IPS-18c (cell line): ENCODE data around the gene CPLANE2.
"Not testable (repeated sequence)": the region's sequence is repeated elsewhere in the genome, so short reads cannot be mapped to it uniquely, and the experiment has no call there.

ENCODE experiments used
- H3K4me3 ChIP-seq: 2 replicates; pipeline ENCODE4 v1.7.0; 2013; ENCODE audit warnings: low read depth, mild to moderate bottlenecking, low read length, moderate library complexity; ENCODE audit not compliant: insufficient read depth
- H3K9me3 ChIP-seq: one replicate; pipeline ENCODE4 v1.6.1; 2013; ENCODE audit warnings: mild to moderate bottlenecking, low read length, moderate library complexity; ENCODE audit not compliant: control insufficient read depth, insufficient read depth

The CPLANE2 gene

DNA sequence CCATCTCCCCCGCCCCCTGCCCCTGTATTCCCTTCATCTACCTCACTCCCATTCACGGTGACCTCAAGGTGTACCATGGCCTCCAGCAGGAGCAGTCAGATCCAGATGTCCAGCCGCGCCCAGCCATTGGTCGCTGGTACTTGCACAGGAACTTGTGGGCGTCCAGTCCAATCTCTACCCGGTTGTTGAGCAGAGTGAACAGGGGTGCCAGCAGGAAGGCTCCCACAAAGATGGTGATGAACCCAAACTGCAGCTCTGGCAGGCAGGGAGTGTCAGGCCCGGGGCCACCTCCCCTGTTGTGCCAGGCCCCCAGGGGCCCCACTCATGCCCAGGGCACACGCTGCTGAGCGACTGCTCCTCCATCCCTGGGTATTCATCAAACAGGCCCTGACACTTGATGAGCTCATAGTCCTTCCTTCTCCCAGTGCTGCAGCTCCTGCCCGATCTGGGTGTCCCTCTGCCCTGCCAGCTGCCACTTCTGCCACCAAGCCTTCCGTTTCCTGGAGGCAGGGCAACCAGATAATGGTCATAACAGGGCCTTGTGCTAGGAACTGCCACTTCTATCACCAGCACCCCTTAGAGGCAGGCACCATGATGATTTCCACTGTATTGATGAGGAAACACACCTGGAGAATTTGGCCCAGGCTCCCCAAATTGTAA lies 18.8 kb downstream of the CPLANE2 start:
- H3K4me3 ChIP-seq, result no peak overlapping the region
- H3K9me3 ChIP-seq, result no peaks in the 10 kb centered on the region

DNA sequence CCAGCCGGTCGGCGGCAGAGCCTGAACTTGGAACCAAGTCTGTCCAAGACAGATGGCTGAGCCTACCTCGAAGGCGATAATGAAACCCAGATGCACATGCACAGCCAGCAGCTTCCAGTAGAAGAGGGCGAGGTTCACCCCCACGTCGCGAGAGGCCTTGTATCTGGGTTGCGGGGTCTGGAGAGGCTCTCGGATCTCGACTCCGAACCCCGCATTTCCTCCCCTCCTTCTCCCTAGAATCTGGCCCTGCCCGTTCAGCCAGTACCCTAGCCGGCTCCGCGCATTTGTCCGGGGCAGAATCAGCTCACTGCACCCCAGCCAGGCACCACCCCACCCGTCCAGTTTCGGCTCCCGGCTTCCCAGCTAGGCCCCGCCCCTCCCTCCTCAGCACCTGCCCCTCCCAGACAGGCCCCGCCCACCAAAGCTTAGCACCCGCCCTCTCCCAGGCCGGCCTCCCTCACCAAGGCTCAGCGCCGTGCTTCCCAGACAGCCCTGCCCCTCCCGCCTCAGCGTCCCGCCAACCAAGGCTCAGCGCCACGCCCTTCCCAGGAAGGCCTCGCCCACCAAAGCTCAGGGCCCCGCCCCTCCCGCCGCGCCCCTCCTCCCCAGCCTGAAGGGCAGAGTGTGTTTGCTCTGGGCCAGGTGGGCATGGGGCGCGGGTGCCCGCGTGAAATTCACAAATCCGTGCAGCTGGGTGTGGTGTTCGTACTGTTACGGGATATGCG lies 19.8 kb downstream of the CPLANE2 start:
- Histone ChIP-seq H3K9me3 (no peaks in the 10 kb centered on the region), H3K4me3 (peak overlapping the region; percentile 46)

DNA sequence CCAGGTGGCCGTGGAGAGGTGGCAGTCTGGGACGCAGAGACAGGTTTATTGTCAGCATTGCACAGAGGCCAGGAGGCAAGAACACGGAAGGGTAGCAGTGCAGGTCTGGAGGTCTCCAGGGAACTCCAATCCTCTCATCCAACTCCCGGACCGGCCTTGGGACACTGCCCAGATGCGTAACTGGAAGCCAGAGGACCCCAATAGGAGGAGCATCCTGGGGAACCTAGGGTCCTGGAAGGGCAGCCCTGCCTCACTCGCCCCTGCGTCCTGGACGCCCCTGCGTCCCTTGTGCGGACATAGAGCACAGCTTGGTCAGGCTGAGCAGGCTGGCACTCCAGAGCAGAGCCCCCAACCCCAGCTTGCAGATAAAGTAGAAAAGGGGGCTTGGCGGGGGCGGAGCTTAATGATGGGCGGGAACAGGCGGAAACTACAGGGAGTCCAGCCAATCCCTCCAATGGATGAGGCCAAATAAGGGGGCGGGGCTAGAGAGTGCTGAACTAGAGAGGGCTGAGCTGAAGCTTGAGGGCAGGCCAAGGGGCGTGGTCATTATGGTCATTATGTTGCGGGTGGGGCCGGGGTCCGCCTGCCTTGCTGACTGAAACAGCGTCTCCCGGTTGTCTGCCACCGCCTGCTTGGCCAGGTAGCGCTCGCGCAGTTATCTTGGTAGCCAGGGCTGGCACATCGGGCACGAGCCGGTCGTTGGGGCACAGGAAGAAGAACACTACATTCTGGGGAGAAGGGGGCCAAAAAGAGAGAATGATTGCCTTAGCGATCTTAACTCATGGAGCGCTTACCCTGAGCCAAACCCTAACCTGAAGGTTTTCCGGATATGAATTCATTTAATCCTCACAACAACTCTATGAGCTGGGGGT lies 20.9 kb downstream of the CPLANE2 start:
- Histone ChIP-seq H3K4me3 (peak overlapping the region; percentile 46; the same call in 1 of the 2 replicates), H3K9me3 (no peaks in the 10 kb centered on the region)

DNA sequence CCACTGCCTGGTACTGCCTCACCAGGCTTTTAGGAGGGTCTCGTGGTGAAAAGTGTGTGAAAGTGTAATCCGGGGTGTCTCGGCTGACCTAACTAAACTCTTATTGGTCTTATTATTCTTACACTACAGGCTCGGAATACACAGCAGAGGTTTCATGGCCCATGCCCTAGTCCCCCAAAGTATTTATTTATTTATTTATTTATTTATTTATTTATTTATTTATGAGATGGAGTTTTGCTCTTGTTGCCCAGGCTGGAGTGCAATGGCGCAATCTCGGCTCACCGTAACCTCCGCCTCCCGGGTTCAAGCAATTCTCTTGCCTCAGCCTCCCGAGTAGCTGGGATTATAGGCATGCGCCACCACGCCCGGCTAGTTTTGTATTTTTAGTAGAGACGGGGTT lies 21.7 kb downstream of the CPLANE2 start:
- H3K9me3 ChIP-seq, H3K4me3 ChIP-seq: not testable (repeated sequence)

DNA sequence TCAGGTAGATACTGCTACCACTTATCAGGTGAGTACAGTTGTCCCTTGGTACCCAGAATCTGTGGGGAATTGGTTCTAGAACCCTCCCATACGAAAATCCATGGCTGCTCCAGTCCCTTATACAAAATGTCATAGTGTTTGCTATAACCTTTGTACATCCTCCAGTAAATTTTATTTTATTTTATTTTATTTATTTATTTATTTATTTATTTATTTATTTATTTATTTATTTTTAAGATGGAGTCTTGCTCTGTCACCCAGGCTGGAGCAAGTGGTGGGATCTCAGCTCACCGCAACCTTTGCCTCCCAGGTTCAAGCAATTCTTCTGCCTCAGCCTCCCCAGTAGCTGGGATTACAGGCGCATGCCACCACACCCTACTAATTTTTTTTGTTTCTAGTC lies 23.4 kb downstream of the CPLANE2 start:
- H3K4me3 ChIP-seq, H3K9me3 ChIP-seq: not testable (repeated sequence)

DNA sequence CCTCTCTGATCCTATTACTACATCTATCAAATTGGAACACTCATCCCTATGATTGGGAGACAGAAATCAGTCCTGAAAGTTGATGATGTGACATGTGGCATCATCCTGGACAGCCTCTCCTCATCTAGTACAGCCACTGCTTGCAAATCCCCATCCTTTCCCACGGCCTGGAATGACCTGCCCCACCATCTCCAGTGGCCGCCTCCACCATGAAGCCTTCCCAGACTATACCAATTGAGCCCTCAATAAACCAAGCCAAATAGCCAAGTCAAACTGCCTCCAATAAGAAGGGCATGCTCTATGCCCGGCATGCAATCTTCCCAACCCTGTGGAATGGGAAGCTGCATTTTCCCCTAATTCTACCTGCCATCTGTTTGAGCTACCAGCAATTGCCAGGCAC lies 24.0 kb downstream of the CPLANE2 start:
- Histone ChIP-seq H3K9me3 (no peaks in the 10 kb centered on the region), H3K4me3 (0 out of 2 replicates have a peak overlapping the region, but pooled peaks have one; percentile 31)

DNA sequence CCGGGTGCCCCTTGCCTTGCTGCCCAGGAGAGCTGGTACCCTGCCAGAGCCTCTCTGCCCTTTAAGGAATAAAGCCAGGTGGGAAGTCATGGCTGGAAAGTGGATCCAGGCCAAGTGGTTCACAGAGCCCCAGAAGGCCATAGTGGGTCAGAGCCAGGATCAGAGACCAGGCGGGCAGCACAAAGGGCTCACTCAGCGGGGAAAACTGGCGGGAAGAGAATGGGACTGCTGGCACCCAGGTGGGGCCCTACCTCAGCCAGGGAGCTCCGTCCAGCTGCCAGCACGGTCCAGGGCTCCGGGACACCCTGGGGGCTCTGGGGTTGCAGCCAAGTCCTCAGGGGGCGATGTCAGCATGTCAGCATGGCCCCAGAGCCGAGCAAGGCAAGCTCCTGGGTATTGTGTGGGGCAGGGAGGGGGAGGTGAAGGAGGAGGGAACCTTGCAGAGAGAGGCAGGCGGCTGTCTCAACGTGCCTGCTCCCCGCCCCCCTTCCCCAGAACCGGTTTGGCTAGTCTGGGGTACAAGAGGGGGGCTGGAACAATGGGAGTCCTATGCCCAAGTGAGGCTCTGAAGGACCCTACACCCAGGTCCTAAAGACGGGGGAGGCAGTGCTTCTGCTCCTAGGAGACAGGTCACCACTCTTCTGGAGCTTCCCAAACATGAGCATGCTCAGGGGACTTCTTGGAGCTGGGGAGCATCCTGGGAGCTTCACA lies 24.6 kb downstream of the CPLANE2 start, which contains the start of gene ARHGEF19:
Gene ARHGEF19, minus strand, starts transcription at position 402 of the 711 bp plus-strand sequence. CDS start 3,598 bp downstream, outside the sequence.
- Histone ChIP-seq H3K4me3 (peak within 1 kb of the TSS; percentile 52), H3K9me3 (no peaks in the 10 kb centered on the region)

DNA sequence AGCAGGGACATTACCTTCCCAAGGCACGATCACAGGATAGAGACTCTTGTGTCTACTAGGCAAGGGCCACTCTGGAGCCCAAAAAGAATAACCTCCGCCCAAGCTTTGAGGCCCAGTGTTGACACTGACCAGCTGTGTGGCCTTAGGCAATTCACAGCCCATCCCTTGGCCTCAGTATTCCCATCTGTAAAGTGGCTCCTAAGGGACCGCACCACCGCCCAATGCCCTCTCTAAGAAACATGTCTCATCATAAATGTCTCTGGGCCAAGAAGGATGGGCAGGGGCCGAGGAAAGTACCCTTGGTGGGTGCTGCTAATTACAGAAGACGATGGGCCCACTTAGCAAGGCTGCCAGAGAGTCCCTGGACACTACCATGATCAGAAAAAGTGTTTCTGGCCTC lies 25.2 kb downstream of the CPLANE2 start:
- Histone ChIP-seq H3K9me3 (no peaks in the 10 kb centered on the region), H3K4me3 (peak overlapping the region; percentile 52)

DNA sequence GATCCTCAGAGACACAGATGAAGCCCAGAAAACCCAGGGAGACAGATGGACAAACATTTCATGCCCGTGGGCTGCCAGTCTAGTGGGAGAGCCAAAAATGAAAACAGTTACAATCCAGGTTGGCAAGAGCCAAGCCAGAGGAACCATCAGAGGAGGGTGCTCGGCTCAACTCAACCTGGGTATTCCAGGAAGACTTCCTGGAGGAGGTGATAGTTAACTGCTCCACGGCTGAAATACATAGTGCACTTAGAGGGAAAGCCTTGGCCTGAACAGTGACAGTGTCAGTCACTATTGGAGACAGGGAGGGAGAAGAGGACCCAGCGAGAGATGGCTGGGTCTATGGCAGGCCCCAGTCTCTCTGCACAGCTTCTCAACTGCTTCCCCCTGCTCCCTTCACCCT lies 26.4 kb downstream of the CPLANE2 start:
- Histone ChIP-seq H3K9me3 (no peaks in the 10 kb centered on the region), H3K4me3 (no peak overlapping the region)

DNA sequence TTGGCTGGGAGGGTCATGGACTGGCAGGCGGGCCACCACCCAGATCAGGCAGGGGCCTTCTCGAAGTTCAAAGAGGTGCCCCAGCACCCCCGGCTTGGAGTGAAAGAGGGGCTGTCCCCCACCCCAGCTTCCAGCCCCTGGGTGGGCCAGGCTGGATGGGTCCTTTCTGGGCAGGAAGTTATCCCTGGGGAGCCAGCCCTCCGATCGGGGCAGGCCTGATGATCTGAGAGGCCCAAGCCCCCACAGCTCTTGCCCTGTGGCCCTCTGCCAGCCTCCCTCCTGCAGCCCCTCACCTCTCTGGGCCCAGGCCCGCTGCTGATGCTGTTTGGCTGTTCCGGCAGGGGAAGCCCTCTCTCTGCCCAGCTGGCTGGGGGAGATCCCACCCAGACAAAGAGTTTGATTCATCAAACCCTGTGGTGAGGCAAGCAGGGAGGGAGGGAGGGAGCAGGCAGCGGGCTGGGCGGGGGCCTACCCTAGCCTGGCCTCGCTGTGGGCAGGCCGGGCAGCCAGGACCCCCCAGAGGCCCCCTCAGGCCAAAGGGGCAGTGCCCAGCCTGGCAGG lies 27.1 kb downstream of the CPLANE2 start:
- Histone ChIP-seq H3K9me3 (no peaks in the 10 kb centered on the region), H3K4me3 (no peak overlapping the region)

DNA sequence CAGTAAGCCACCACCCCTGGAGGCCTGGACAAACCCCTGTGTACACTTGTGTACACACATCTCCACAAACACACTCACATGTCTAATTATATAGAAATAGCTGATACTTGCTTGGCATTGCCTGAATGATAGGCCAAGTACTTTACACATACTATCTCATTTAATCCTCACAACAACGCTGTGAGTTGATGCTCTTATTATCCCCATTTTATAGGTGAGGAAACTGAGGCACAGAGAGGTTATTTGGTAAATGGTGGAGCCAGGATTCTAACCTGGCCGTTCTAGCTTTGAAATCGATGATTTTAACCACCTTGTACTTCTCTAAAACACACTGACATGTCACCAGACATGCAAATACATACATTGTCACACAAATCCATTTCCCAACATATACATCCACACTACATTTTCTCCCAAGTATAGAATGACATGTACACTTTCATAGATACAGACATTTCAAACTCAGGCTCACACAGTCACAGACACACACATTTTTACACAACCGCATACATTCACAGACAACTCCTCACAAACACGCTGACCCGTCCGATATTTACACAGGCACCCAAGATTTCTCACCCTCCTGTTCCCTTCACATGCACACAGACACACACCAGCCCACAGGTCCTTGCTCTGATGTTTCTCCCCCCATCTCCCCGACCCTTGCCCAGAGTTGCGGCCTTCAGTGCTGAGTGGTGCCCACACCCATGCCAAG lies 27.7 kb downstream of the CPLANE2 start:
- Histone ChIP-seq H3K9me3 (no peaks in the 10 kb centered on the region), H3K4me3 (no peak overlapping the region)

DNA sequence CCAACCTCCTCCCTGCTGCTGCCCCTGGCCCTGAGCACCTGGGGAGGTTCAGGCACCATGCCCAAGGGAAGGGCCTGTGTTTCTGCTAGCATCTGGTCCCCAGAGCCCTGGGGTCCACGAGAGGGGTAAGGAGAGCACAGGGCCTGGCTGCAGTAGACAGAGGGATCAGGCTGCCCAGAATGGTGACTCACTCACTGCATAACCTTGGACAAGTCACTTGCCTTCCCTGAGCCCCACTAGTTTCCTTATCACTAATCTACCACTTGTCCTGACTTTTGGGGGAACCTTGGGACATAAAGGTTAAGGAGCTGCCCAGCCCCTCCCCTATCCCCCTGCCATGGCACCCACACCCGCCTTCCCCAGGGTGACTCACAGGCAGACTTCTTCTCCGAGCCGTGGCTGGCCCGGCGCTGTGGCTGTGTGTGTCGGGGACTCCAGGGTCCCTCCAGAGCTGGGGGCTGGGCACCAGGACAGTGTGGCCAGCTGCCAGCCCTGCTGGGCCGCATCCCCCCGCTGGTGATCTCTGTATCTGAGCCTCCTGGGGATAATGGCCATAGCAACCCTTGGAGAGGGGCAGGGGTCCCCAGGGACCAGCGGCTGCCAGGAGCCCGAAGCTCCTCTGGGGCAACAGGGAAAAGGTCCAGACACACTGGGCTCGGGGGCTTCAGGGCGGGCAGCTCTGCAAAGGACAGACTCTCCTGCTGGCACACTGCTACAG lies 28.6 kb downstream of the CPLANE2 start:
- no peak overlapping the region for H3K4me3 ChIP-seq
- no peaks in the 10 kb centered on the region for H3K9me3 ChIP-seq

DNA sequence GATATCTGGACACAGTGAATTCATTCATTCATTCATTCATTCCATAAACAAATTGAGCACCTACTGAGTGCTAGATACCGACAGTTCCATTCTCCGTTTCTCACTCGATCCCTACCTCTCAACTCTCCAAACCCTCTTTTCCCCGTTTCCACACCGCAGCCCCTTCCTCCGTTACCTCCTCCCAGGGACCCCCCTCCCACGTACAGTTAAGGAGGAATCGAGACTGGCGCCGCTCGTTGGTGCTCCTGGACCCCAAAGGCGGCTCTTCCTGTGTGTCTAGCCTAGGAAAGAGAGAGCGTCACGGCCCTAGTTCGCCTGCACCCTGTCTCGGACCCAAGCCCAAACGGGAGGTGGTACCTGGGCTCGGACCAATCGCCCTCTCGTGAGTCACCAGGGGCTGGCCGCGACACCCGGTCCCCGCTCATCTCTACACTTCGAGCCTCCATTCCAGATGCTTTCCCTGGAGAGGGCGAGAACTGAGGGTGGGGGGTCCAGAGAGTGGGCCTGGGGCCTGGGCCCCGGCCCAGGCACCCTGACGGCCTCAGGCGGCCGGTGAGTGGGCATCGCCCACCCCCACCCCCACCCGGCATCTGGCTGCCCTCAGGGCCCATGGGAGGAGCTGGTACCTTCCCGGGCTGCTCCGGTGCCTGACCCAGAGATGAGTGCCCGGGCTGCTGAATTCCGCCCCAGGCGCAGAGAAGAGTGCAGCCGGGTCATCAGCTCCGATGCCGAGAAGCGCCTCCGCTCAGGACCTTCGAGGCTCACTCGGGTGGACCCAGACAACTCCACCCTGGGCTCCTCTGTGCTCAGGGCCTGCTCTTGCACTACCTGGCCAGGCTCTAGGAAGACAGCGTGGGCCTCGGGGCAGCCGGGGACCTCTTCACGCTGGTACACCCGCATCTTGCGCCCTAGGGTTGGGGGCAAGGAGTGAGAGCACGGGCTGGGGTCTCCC lies 29.4 kb downstream of the CPLANE2 start:
- H3K4me3 ChIP-seq, result peak overlapping the region; percentile 54

DNA sequence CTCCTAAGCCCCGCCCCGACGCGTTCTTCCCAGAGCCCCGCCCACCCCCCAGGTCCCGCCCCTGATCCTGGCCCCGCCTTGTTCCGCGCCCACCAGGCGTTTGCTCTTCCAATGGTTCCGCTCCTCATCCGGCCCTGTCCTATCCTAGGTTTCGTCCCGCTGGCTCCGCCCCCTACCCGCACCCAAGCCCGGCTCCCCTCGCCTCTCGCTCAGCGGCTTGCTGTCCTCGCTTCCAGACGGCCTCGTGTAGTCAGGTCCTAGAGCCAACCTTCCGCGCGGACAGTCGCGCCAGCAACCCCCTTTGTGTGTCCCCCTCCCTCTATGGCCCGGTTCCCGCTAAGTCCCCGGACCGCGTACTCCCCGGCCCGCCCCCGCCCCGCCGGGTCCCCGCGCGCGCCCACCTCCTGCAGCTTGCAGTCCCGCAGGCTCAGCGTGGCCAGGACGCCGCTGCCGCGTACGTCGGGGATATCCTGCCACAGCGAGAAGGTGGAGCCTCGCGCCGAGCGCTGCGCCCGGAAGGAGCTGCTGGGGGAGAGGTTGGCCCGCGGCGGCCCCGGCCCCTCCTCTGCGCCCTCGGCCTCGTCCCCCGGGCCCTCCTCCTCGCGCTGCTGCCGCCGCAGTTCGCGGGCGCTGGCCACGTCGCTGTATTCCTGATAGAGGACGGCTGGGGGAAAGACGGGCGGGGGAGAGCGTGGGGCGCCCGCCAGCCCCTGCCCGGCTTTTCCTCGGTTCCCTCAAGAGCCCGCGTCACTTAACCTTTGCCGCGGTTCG lies 30.3 kb downstream of the CPLANE2 start:
- Histone ChIP-seq H3K4me3 (peak overlapping the region; percentile 55), H3K9me3 (no peaks in the 10 kb centered on the region)

More for the DNA sequence above, 29.4 kb downstream of the CPLANE2 start:
- no peaks in the 10 kb centered on the region for H3K9me3 ChIP-seq
